Uterine smooth muscle cell (primary cell): Measurements from ENCODE around the gene EIF4A3. TPM values are rescaled to one million over a fixed set of nuclear protein-coding genes. Genes with fewer than 3 reads are reported as not detected.

ENCODE experiments used
- total RNA-seq: library from RNA; depleted of rRNA; stranded (reverse); fragments of >200 nt; gene quantifications from 2 replicates; pipeline ENCODE4 v1.2.3, GENCODE V29; 2014

EIF4A3 gene
- total RNA-seq, result 134 and 150 TPM in 2 replicates

GRCh38 chr17:80147035-80147822, at the start of gene EIF4A3:
Gene EIF4A3, minus strand, starts transcription at chr17:80147128. Its CDS starts 167 bp downstream, at chr17:80146961.

GRCh38 chr17:80169784-80170500, 23.0 kb upstream of the EIF4A3 start, which contains the start of gene CARD14:
Gene CARD14, plus strand, starts transcription at chr17:80170030. Its CDS starts 11,409 bp downstream, at chr17:80181439.

GRCh38 chr17:80101011-80101945, 45.6 kb downstream of the EIF4A3 start, which contains the start of gene GAA:
Gene GAA, plus strand, starts transcription at chr17:80101581. Its CDS starts 3,006 bp downstream, at chr17:80104587.

Other genes with a start within 250 kb of the EIF4A3 start
- gene TBC1D16, start 111.3 kb downstream of the EIF4A3 start, total RNA-seq, result 23.8 and 47.5 TPM in 2 replicates
- 1.7 and 2.0 TPM in 2 replicates for gene CCDC40, start 110.5 kb downstream of the EIF4A3 start, total RNA-seq
- gene GAA, start 45.5 kb downstream of the EIF4A3 start, total RNA-seq, result 13.6 and 31.0 TPM in 2 replicates
- under 0.01 TPM in 2 replicates for gene CARD14, start 22.9 kb upstream of the EIF4A3 start, total RNA-seq
- 11.5 and 12.1 TPM in 2 replicates for gene SGSH, start 73.2 kb upstream of the EIF4A3 start, total RNA-seq
- 7.0 and 13.5 TPM in 2 replicates for gene SLC26A11, start 73.3 kb upstream of the EIF4A3 start, total RNA-seq
- gene RNF213, start 113.7 kb upstream of the EIF4A3 start, total RNA-seq, result 98.4 and 149 TPM in 2 replicates